GM19239 (cell line): Measurements from ENCODE around the gene ROBO1.
"Not testable (repeated sequence)": the region's sequence is repeated elsewhere in the genome, so short reads cannot be mapped to it uniquely, and the experiment has no call there.

Source experiments
- DNase-seq: peaks from one replicate; pipeline ENCODE4 v3.0.0; 2011; ENCODE audit warnings: low spot score; ENCODE audit not compliant: insufficient read length
- FAIRE-seq: peaks from 2 replicates; lab custom pipeline; 2011; peaks lifted over from hg19 to GRCh38; lab: Jason Lieb, UNC

Gene ROBO1

DNA sequence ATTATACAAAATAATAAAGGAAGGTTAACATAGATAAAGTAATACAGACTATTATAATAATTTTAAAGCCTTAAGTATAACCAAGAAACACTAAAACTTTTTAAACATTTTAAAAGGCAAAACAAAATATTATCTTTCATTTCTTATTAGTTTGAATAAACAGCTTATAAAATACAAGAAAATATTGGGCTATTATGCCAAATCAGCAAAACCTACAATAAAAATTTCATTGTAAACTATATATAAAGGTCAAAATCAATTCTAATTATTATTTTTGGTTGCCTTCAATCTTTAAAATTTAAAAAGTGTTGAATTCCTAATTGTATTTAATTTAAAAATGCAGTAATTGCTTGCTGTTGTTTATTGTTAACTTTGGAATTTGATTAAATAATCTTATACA, 430.0 kb downstream of the ROBO1 start:
- no peak for FAIRE-seq
- DNase-seq: no peak

GRCh38 chr3:79329154-79329553, 438.6 kb downstream of the ROBO1 start:
- FAIRE-seq: no peak

DNA sequence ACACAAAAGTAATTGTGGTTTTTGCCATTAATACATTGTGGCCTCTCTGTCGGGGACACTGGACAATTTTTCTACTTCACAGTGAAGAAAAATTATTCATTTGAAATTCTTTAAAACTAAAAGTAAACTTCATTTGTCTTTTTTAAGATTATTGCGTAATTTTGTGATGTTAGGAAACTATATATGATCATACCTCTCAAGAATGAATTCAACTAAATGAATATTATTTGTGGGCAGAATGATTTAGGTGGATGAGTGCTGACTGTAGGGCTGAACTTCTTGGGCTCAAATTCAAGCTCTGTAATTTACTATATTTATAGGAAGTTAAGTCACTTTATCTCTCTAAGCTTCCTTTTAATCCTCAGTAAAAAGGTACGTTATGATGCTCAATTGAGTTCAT, 441.2 kb downstream of the ROBO1 start:
- no peak for FAIRE-seq
- DNase-seq: no peak

More at GRCh38 chr3:79329154-79329553, 438.6 kb downstream of the ROBO1 start:
- no peak for DNase-seq

GRCh38 chr3:79325833-79326383, 441.9 kb downstream of the ROBO1 start:
- not testable (repeated sequence) for DNase-seq, FAIRE-seq

GRCh38 chr3:79317551-79318518, 450.0 kb downstream of the ROBO1 start:
- DNase-seq (no peak), FAIRE-seq (no peak)

GRCh38 chr3:79314962-79315361, 452.8 kb downstream of the ROBO1 start:
- no peak for DNase-seq
- no peak for FAIRE-seq

GRCh38 chr3:79314544-79314943, 453.3 kb downstream of the ROBO1 start:
- no peak for FAIRE-seq
- no peak for DNase-seq

GRCh38 chr3:79310016-79310415, 457.8 kb downstream of the ROBO1 start:
- DNase-seq (no peak), FAIRE-seq (no peak)

DNA sequence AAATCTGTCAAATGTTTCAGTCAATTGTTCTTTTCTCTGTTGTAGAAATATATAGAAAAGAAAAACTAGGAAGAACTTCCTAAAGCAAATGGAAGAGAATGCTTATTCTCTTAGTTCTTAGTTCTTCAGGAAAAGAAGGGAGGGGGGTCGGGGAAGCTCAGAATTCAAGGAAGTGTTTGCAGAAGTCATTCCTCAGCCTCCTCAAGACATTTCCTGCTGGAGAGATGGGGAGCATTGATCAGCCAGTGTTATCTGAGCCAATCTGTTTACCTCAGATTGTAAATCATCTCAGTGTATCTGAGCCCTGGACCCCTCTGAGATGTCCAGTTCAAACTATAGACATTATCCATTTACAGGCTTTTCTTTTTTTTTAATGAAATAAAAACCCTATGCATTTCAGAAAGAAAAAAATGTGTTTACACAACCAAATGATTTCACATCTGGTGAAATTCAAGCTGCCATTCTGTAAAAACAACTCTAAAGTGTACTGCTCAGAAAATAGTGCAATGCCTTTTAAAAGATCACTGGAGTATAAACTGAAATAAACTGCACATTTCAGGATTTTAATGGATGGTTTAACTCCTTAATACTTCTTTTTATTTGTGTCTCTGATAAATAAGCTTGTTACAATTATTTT, 460.7 kb downstream of the ROBO1 start:
- DNase-seq: no peak
- FAIRE-seq: no peak

DNA sequence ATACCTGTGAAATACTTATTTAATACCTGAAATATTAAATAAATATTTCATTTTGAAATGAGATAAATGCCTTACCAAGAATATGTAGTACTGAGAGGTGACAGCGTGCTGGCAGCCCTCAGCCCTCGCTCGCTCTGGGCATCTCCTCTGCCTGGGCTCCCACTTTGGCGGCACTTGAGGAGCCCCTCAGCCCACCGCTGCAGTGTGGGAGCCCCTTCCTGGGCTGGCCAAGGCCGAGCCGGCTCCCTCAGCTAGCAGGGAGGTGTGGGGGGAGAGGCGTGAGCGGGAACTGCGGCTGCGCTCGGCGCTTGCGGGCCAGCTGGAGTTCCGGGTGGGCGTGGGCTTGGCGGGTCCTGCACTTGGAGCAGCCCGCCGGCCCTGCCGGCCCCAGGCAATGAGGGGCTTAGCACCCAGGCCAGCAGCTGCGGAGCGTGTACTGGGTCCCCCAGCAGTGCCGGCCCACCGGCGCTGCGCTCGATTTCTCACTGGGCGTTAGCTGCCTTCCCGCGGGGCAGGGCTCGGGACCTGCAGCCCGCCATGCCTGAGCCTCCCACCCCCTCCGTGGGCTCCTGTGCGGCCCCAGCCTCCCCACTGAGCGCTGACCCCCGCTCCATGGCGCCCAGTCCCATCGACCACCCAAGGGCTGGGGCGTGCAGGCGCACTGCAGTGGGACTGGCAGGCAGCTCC, 467.7 kb downstream of the ROBO1 start:
- DNase-seq, FAIRE-seq: not testable (repeated sequence)

DNA sequence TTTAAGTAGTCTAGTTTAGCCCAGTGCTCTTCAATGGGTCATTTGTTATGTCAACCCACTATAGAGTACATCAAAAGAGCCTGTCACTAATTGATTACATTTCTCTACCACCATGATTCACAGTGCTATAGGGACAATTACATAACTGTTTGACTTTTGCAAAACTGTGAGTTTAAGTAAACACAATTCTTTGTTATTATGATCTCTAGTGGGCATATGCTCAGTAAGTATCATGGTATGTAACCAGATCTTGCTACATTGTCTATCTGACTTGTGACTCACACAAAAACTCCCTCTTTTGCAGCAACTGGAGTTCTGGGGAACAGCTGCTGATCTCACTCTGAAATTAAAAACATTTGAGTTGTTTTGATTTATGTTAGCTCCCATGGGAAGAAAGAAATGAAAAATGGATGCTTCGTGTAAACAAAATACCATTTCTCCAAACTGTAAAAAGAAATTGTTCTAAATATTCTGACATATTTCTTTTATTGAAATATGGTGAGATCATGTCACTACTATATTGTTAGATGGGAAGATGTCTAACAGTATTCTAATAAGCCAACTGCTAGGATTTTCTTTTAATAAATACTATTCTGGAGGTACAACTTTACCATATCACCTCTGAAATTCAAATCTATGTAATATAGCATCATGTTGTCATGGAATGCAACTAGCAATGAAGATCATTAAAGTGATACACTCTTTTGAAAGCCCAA, 470.4 kb downstream of the ROBO1 start:
- DNase-seq: no peak
- FAIRE-seq: no peak

GRCh38 chr3:79286882-79287281, 480.9 kb downstream of the ROBO1 start:
- FAIRE-seq: no peak
- no peak for DNase-seq

DNA sequence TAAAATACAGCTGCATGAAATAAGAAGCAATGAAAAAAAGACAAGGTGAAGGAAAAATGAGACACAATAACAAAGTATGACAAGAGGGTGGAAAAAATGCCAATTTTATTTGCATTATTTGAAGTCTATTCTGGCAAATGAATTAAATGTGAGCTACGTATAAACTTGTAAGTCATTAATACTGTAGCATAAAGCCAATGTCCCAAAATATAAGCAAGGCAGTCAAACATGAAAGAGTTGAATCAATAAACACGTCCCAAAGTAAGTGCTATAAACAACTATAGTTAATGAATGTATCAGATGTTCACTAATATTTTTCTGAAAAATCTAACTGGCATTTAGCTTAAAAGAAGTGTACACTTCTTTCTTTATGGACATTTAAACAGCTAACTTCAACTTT, 481.9 kb downstream of the ROBO1 start:
- DNase-seq: no peak
- FAIRE-seq: no peak

DNA sequence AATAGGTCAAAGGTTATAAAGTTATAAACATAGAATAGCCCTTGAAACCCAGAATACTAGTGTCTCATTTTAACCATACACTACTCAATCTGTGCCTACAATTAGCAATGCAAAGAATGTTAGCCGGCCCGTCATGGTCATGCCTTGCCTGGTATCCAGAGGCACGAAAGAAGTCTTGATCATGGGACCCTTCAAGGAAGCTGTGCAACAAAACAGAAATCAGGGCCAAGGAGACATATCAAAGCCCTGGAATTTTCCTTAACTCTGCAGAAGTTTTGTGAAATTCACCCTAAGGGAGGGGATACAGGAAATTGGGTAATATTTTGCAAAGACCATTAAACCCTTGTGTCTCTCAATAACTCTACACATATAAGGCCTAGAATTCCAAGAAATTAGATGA, 482.4 kb downstream of the ROBO1 start:
- no peak for DNase-seq
- no peak for FAIRE-seq

DNA sequence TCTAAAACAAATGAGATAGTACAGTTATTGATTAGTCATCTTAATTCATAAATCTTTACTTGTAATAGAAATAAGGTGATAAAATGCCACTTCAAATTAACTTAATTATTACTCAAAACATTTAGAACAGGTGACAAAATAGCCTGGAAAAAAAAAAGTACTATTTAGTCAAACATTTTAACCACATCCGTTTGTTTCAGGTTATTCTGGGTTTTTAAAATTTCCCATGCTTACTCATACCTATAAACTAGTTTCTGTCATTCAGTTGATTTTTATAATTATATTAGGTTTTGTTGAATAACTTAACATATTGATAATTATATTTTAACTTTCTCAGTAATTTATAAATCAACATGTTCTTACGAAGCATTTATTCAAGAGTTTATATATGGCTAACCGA, 483.0 kb downstream of the ROBO1 start:
- FAIRE-seq (no peak), DNase-seq (no peak)

DNA sequence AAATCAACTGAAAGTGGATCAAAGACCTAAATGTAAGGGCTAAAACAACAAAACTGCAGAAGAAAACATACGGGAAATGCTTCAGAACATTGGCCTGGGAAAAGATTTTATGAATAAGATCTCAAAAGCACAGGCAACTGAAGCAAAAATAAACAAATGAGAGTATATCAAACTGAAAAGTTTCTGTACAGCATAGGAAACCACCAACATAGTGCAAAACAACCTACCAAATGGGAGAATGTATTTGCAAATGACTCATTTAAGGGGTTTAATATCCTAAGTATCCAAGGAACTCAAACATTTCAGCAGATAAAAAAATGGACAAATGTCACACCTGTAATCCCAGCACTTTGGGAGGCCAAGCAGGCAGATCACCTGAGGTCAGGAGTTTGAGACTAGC, 489.1 kb downstream of the ROBO1 start:
- FAIRE-seq: no peak

DNA sequence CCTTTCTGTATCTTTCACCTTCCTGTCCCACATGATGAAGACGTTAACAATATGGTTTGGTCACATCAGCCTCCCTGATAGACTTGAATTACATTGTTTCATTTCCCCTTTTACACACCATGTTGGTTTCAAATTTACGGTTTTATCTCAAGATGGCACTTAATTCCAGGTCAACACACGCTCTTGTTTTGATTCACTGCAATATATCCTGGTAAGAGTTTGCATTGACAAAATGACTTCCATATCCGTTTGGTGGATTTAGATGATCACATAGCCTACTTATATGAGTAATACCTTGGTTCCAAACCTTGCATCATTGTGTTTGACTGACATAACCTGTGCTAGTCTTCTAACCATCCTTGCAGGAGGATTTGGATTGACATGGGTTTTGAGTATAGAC, 499.4 kb downstream of the ROBO1 start:
- FAIRE-seq (no peak), DNase-seq (no peak)

More for the DNA sequence above, 489.1 kb downstream of the ROBO1 start:
- no peak for DNase-seq

DNA sequence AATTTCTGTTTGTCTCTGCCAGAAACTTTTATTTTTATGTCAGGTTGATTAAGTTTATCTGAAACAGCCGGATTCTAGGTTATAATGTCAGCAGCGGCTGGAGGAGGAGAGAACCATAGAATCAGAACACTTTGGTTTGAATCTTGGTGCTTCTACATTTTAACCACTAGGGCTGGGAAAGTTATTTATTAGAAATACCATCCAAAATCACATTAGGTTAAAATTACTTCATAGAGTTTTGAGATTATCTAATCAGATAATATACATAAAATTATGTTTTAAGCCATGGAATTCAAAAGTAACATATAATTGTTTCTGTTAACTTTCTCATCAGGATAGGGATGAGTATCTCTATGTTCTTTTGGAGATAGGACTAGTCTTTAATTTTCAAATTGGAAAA, 502.9 kb downstream of the ROBO1 start:
- FAIRE-seq: no peak
- no peak for DNase-seq

GRCh38 chr3:79263423-79263822, 504.4 kb downstream of the ROBO1 start:
- no peak for FAIRE-seq
- DNase-seq: no peak

DNA sequence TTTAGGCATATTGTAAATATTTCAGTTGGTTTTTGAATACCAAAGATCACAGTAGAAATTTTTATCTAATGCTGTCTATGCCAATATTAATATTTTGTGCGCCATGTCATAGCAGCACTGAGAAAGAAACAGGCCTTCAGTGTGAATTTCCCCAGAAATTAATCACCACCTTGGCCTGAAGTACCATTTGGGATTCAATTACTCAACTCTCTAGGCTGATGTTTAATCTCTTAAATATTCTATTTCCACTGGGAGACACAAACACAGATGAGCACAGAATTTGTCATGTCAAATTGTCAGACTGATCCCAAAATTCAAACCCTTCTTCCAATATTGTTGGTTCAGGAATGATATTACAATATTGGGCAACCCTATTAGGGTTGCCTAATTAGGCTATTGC, 509.3 kb downstream of the ROBO1 start:
- DNase-seq: no peak
- no peak for FAIRE-seq
